ENCODE data around the gene PPP1R14D.

Gene PPP1R14D

DNA sequence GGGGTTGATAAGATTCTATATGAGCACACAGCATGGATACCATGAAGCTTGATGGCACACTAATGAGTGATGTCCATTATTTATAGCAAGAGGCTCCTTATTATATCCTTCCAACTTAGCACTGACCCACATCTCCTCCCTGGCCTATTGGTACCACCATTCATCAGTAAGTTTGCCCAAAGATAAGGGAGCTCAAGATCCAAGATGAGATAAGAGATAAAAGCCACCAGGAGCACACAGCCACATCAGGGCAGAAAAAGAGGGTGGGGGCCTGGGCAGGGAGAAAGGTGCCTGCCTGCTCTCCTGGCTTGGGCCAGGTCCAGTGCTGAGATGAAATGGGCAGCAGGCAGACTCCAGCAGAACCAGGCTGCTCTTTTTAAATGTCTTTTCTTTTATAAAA is 4.4 kb upstream of the PPP1R14D start:
- Histone ChIP-seq H3K9ac (ENCODE audit: insufficient read length) (no peak overlapping the region), H3K36me3 (ENCODE audit: insufficient read depth, low read length) (no peaks in the 10 kb centered on the region), H3K9me3 (ENCODE audit: low read depth, low read length) (no peaks in the 10 kb centered on the region), H3K4me3 (no peak overlapping the region), H3K27ac (no peak overlapping the region)
- no peak for DNase-seq (ENCODE audit: low read depth, low spot score)
- no peak for TF ChIP-seq FOXP2 (optimal IDR thresholded peaks at IDR 0.05; ENCODE audit: control extremely low read depth, extremely low read length, insufficient read depth)
- no peak for TF ChIP-seq POLR2AphosphoS5 (IDR thresholded peaks at IDR 0.05; ENCODE audit: borderline replicate concordance, low read depth, low read length)
- no peak for TF ChIP-seq EZH2 (IDR thresholded peaks at IDR 0.05)

DNA sequence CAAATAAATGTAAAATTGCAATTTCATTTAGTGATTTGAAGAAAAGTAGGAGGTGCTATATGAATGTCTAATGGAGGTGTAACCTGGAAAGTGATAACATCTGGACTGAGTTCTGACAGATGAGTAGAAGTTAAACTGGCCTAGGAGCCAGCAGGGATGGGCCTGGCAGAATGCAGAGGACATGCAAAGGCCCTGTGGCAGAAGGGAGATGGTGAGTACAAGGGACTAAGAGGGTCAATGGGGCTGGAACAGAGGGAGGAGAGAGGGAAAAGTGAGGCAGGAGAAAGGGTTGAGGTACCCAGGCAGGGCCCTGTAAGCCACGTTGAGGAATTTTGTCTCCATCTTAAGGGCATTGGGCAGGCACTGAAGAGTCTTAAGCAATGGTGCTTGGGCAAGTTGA is 3.4 kb upstream of the PPP1R14D start:
- Histone ChIP-seq H3K9me3 (ENCODE audit: low read depth, low read length) (no peaks in the 10 kb centered on the region), H3K9ac (ENCODE audit: insufficient read length) (no peak overlapping the region), H3K4me3 (no peak overlapping the region), H3K36me3 (ENCODE audit: insufficient read depth, low read length) (no peaks in the 10 kb centered on the region), H3K27ac (no peak overlapping the region)
- TF ChIP-seq FOXP2 (optimal IDR thresholded peaks at IDR 0.05; ENCODE audit: control extremely low read depth, extremely low read length, insufficient read depth) (no peak), POLR2AphosphoS5 (IDR thresholded peaks at IDR 0.05; ENCODE audit: borderline replicate concordance, low read depth, low read length) (no peak), EZH2 (IDR thresholded peaks at IDR 0.05) (no peak)
- DNase-seq (ENCODE audit: low read depth, low spot score), result no peak

DNA sequence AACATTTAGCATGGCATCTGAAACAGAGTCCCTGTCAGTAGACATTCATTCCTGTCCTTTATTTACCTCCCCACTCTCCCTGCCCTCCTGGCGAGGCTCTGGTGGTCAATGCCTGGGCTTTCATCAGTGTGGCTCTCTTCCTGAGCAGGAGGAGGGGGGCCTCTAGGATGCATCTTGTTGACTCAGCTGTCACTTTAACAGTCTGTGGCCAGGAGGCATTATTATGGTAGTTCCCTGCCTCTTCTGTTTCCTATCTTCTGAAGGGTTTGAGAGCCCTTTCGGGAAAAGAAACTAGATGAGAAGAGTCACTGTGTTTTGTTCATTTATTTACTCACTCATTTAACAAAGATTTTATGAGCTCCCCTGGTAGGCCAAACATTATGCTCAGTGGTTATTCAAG is 2.4 kb upstream of the PPP1R14D start:
- no peak for DNase-seq (ENCODE audit: low read depth, low spot score)
- H3K4me3 ChIP-seq, result no peak overlapping the region
- no peak overlapping the region for H3K27ac ChIP-seq
- TF ChIP-seq FOXP2 (optimal IDR thresholded peaks at IDR 0.05; ENCODE audit: control extremely low read depth, extremely low read length, insufficient read depth), result no peak
- TF ChIP-seq EZH2 (IDR thresholded peaks at IDR 0.05), result no peak
- TF ChIP-seq POLR2AphosphoS5 (IDR thresholded peaks at IDR 0.05; ENCODE audit: borderline replicate concordance, low read depth, low read length), result no peak
- H3K9me3 ChIP-seq (ENCODE audit: low read depth, low read length), result no peaks in the 10 kb centered on the region
- no peak overlapping the region for H3K9ac ChIP-seq (ENCODE audit: insufficient read length)
- no peaks in the 10 kb centered on the region for H3K36me3 ChIP-seq (ENCODE audit: insufficient read depth, low read length)

- TF ChIP-seq FOXP2 (optimal IDR thresholded peaks at IDR 0.05; ENCODE audit: control extremely low read depth, extremely low read length, insufficient read depth) (no peak), EZH2 (IDR thresholded peaks at IDR 0.05) (no peak), POLR2AphosphoS5 (IDR thresholded peaks at IDR 0.05; ENCODE audit: borderline replicate concordance, low read depth, low read length) (no peak)
- Histone ChIP-seq H3K9ac (ENCODE audit: insufficient read length) (no peak overlapping the region), H3K4me3 (no peak overlapping the region), H3K27ac (no peak overlapping the region), H3K36me3 (ENCODE audit: insufficient read depth, low read length) (no peaks in the 10 kb centered on the region), H3K9me3 (ENCODE audit: low read depth, low read length) (no peaks in the 10 kb centered on the region)
- DNase-seq (ENCODE audit: low read depth, low spot score), result no peak
Measured at GRCh38 chr15:40829115-40829514, 607 bp upstream of the PPP1R14D start.

- DNase-seq (ENCODE audit: low read depth, low spot score), result no peak
- no peaks in the 10 kb centered on the region for H3K9me3 ChIP-seq (ENCODE audit: low read depth, low read length)
- no peak overlapping the region for H3K27ac ChIP-seq
- TF ChIP-seq FOXP2 (optimal IDR thresholded peaks at IDR 0.05; ENCODE audit: control extremely low read depth, extremely low read length, insufficient read depth) (no peak), POLR2AphosphoS5 (IDR thresholded peaks at IDR 0.05; ENCODE audit: borderline replicate concordance, low read depth, low read length) (no peak), EZH2 (IDR thresholded peaks at IDR 0.05) (no peak)
- no peak overlapping the region for H3K9ac ChIP-seq (ENCODE audit: insufficient read length)
- no peak overlapping the region for H3K4me3 ChIP-seq
- H3K36me3 ChIP-seq (ENCODE audit: insufficient read depth, low read length), result no peaks in the 10 kb centered on the region
Measured at GRCh38 chr15:40826423-40827075, 2.0 kb downstream of the PPP1R14D start.

DNA sequence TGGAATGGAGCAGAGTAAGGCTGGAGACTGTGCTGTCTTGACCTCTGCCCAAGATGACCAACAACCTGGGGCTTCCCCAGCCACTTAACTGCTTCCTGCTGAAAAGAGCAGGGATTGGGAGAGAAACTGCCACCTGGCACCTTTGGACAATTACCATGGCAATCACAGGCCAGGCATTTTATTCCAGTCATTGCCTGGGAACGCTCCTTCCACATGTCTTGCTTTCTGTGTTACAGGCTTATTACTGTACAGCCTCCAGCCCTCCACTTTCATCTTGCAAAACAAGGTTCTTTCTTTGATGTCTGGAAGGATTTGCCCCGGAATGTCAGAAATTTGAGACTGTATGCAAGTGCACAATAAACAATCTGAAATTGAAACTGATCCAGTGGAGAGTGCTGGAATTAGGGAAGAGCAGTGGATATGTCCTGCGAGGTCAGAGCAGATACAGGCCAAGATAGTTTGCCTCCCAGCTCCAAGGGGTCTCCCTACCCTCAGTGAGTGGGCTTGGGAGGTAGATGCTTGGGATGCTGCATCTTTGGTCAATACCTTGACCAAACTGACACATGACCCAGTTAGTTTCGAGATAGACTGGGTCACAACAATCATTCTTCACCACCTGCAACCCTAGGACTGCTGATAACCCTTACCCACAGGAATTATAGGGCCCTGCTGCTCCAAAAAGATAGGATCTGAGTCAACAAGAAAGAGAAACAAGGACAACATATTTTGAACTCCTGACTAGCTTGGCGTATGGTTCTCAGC is 2.7 kb downstream of the PPP1R14D start:
- Histone ChIP-seq H3K36me3 (ENCODE audit: insufficient read depth, low read length) (no peaks in the 10 kb centered on the region), H3K9ac (ENCODE audit: insufficient read length) (no peak overlapping the region), H3K9me3 (ENCODE audit: low read depth, low read length) (no peaks in the 10 kb centered on the region), H3K4me3 (no peak overlapping the region), H3K27ac (no peak overlapping the region)
- TF ChIP-seq FOXP2 (optimal IDR thresholded peaks at IDR 0.05; ENCODE audit: control extremely low read depth, extremely low read length, insufficient read depth) (no peak), EZH2 (IDR thresholded peaks at IDR 0.05) (no peak), POLR2AphosphoS5 (IDR thresholded peaks at IDR 0.05; ENCODE audit: borderline replicate concordance, low read depth, low read length) (no peak)
- no peak for DNase-seq (ENCODE audit: low read depth, low spot score)

DNA sequence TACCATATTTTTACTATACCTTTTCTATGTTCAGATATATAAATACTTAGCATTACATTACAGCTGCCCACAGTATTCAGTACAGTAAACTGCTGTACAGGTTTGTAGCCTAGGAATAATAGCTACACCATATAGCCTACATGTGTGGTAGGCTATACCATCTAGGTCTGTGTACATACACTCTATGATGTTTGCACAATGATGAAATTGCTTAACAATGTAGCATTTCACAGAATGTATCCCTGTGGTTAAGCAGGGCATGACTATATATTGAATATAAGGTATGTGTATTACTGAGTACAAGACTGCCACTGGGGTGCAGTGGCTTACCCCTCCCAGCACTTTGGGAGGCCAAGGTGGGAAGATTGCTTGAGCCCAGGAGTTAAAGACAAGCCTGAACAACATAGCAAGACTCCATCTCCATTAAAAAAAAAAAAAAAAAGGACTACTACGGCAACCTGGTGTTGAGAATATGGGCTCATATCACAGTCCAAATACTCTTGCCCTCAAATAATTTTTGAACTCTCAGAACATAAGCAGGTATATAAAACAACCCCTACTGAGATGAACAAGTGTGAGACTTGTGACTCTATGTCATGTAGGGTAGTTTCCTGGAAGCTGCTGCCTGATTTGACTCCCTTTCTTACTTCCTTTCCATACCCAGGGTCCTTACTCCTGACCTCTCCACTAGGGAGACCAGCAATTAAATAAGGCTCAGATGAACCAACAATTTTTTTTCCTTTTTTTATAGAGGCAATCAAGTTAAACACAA is 4.8 kb downstream of the PPP1R14D start:
- TF ChIP-seq POLR2AphosphoS5 (IDR thresholded peaks at IDR 0.05; ENCODE audit: borderline replicate concordance, low read depth, low read length) (no peak), EZH2 (IDR thresholded peaks at IDR 0.05) (no peak), FOXP2 (optimal IDR thresholded peaks at IDR 0.05; ENCODE audit: control extremely low read depth, extremely low read length, insufficient read depth) (no peak)
- H3K4me3 ChIP-seq, result no peak overlapping the region
- H3K36me3 ChIP-seq (ENCODE audit: insufficient read depth, low read length), result no peaks in the 10 kb centered on the region
- no peak for DNase-seq (ENCODE audit: low read depth, low spot score)
- H3K9ac ChIP-seq (ENCODE audit: insufficient read length), result no peak overlapping the region
- no peaks in the 10 kb centered on the region for H3K9me3 ChIP-seq (ENCODE audit: low read depth, low read length)
- no peak overlapping the region for H3K27ac ChIP-seq

DNA sequence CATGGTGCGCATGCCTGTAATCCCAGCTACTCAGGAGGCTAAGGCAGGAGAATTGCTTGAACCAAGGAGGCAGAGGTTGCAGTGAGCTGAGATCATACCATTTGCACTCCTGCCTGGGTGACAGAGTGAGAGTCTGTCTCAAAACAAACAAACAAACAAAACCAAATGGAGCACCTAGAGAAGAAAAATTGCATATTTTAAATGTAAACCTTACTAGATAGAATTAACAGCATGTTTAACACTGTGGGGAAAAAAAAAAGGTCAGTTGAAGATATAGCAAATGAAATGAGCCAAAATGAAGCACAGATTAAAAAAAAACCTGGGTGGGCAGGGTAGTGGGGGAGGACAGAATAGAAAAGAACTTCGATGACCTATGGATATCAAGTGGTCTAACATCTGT is 7.3 kb downstream of the PPP1R14D start:
- Histone ChIP-seq H3K27ac (no peak overlapping the region), H3K9me3 (ENCODE audit: low read depth, low read length) (no peaks in the 10 kb centered on the region), H3K9ac (ENCODE audit: insufficient read length) (no peak overlapping the region), H3K36me3 (ENCODE audit: insufficient read depth, low read length) (no peaks in the 10 kb centered on the region), H3K4me3 (no peak overlapping the region)
- no peak for TF ChIP-seq FOXP2 (optimal IDR thresholded peaks at IDR 0.05; ENCODE audit: control extremely low read depth, extremely low read length, insufficient read depth)
- no peak for TF ChIP-seq POLR2AphosphoS5 (IDR thresholded peaks at IDR 0.05; ENCODE audit: borderline replicate concordance, low read depth, low read length)
- no peak for TF ChIP-seq EZH2 (IDR thresholded peaks at IDR 0.05)
- no peak for DNase-seq (ENCODE audit: low read depth, low spot score)

Measured in SK-N-MC (cell line).